Left ventricle myocardium inferior (tissue), 1 donor: Measurements from ENCODE around the gene MGAT5B. TPM values are rescaled to one million over a fixed set of nuclear protein-coding genes. Genes with fewer than 3 reads are reported as not detected.
"Not testable (repeated sequence)": the region's sequence is repeated elsewhere in the genome, so short reads cannot be mapped to it uniquely, and the experiment has no call there.

Experiments
- DNase-seq: peaks from one replicate; pipeline ENCODE4 v3.0.0-alpha.2; 2020
- H3K27ac ChIP-seq: fragments of 200-600 bp; replicated peaks from 2 replicates; pipeline ENCODE4 v1.8.0; 2021
- H3K27me3 ChIP-seq: fragments of 200-600 bp; 2 replicates; pipeline ENCODE4 v1.8.0; 2021; ENCODE audit warnings: low read depth
- H3K36me3 ChIP-seq: fragments of 200-600 bp; 2 replicates; pipeline ENCODE4 v1.8.0; 2021
- H3K4me1 ChIP-seq: fragments of 200-600 bp; 2 replicates; pipeline ENCODE4 v1.8.0; 2021
- H3K4me3 ChIP-seq: fragments of 200-600 bp; 2 replicates; pipeline ENCODE4 v1.8.0; 2021; ENCODE audit warnings: mild to moderate bottlenecking, moderate library complexity
- H3K9me3 ChIP-seq: fragments of 200-600 bp; replicated peaks from 2 replicates; pipeline ENCODE4 v1.8.0; 2021
- intact Hi-C: fragments of 100-400 bp; cut with micrococcal nuclease; formaldehyde crosslinking; loops from one replicate; pipeline ENCODE4 v1.11.0; 2022
- total RNA-seq: library from RNA; stranded (reverse); fragmentation: NEBNext Ultra II Directional; extraction: Animal tissue kit (Norgen Biotek cat#: 25700); gene quantifications from one replicate; pipeline ENCODE4 v1.2.1, GENCODE V29; 2021
- TF ChIP-seq, protein P1 (sequence below): fragments of 200-600 bp; IDR thresholded peaks from 2 replicates; pipeline ENCODE4 v1.8.0; 2021; ENCODE audit warnings: antibody characterized with exemption, mild to moderate bottlenecking, borderline replicate concordance
- donor health status: DM: no; HTN: yes; CAD: no; lungs with severe emphysema.

The MGAT5B gene
- total RNA-seq, 1 donor from 2014 or later: 0.08 TPM

DNA sequence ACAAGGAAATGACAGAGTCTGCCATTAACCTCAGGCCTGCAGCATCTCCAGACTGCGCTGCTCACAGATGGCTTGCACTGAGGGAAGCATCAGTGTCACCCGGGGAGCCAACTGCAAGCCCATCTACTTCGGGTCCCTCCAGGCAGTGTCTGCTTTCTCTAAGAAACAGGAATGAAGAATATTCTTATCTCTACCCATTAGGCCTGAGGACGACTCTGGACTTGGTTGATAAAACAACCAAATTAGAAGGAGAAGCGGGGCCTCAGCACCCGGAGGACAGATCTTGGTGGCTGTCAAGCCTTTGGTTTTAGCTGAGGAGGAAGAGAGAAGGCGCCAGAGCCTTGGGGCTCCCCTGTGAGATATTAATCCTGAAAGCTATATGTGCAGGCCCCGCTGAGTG lies 19.5 kb upstream of the MGAT5B start:
- Histone ChIP-seq H3K27ac (no peak overlapping the region), H3K4me1 (no peaks in the 10 kb centered on the region), H3K36me3 (no peaks in the 10 kb centered on the region), H3K9me3 (no peaks in the 10 kb centered on the region), H3K27me3 (peaks cover 88% of the 10 kb centered on the region), H3K4me3 (no peak overlapping the region)
- TF ChIP-seq, protein P1, sequence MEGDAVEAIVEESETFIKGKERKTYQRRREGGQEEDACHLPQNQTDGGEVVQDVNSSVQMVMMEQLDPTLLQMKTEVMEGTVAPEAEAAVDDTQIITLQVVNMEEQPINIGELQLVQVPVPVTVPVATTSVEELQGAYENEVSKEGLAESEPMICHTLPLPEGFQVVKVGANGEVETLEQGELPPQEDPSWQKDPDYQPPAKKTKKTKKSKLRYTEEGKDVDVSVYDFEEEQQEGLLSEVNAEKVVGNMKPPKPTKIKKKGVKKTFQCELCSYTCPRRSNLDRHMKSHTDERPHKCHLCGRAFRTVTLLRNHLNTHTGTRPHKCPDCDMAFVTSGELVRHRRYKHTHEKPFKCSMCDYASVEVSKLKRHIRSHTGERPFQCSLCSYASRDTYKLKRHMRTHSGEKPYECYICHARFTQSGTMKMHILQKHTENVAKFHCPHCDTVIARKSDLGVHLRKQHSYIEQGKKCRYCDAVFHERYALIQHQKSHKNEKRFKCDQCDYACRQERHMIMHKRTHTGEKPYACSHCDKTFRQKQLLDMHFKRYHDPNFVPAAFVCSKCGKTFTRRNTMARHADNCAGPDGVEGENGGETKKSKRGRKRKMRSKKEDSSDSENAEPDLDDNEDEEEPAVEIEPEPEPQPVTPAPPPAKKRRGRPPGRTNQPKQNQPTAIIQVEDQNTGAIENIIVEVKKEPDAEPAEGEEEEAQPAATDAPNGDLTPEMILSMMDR: no peak
- intact Hi-C loops: no loop called here
- DNase-seq: no peak

GRCh38 chr17:76849160-76849559 lies 19.0 kb upstream of the MGAT5B start:
- intact Hi-C loops, H3K36me3 ChIP-seq, DNase-seq, H3K4me3 ChIP-seq, H3K27ac ChIP-seq, H3K9me3 ChIP-seq, H3K4me1 ChIP-seq: not testable (repeated sequence)
- peaks cover 88% of the 10 kb centered on the region for H3K27me3 ChIP-seq

- intact Hi-C loops: no loop called here
- peaks cover 87% of the 10 kb centered on the region for H3K27me3 ChIP-seq
- no peaks in the 10 kb centered on the region for H3K4me1 ChIP-seq
- H3K4me3 ChIP-seq: no peak overlapping the region
- no peak for DNase-seq
- H3K27ac ChIP-seq: no peak overlapping the region
- TF ChIP-seq, protein P1: no peak
- no peaks in the 10 kb centered on the region for H3K9me3 ChIP-seq
- no peaks in the 10 kb centered on the region for H3K36me3 ChIP-seq
These were observed 15.4 kb upstream of the MGAT5B start for GRCh38 chr17:76852843-76853242.

DNA sequence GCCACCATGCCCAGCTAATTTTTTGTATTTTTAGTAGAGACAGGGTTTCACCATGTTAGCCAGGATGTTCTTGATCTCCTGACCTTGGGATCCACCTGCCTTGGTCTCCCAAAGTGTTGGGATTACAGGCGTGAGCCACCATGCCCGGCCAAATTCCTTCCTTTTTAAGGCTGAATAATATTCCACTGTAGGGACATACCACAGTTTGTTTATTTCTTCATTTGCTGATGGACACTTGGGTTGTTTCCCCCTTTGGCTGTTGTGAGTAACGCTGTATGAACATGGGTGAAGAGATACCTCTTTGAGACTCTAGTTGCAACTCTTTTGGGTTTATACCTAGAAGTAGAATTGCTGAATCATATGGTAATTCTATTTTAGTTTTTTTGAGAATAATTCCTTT lies 13.1 kb upstream of the MGAT5B start:
- Histone ChIP-seq H3K36me3 (no peaks in the 10 kb centered on the region), H3K9me3 (no peaks in the 10 kb centered on the region), H3K27me3 (peaks cover 71% of the 10 kb centered on the region), H3K4me1 (no peaks in the 10 kb centered on the region), H3K27ac (no peak overlapping the region), H3K4me3 (no peak overlapping the region)
- intact Hi-C loops: no loop called here
- DNase-seq: no peak
- TF ChIP-seq, protein P1: no peak

DNA sequence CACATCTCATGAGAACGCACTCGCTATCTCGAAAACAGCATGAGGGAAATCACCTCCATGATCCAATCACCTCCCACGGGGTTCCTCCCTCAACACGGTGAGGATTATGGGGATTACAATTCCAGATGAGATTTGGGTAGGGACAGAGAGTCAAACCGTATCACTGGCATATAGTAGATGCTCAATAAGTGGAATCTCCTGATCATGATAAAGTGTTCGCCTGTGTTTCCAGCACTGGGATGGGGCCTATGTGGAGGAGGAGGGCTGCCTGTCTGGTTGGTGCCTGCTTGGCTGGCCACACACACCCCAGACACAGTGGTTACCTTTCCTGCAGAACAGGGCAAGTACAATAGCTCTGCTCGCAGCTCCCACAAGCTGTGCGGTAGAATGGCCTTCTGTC lies 6.1 kb upstream of the MGAT5B start:
- Histone ChIP-seq H3K4me3 (no peak overlapping the region), H3K4me1 (no peaks in the 10 kb centered on the region), H3K27me3 (peaks cover 26% of the 10 kb centered on the region), H3K27ac (no peak overlapping the region), H3K9me3 (no peaks in the 10 kb centered on the region), H3K36me3 (no peaks in the 10 kb centered on the region)
- intact Hi-C loops: no loop called here
- DNase-seq: no peak
- TF ChIP-seq, protein P1: no peak

DNA sequence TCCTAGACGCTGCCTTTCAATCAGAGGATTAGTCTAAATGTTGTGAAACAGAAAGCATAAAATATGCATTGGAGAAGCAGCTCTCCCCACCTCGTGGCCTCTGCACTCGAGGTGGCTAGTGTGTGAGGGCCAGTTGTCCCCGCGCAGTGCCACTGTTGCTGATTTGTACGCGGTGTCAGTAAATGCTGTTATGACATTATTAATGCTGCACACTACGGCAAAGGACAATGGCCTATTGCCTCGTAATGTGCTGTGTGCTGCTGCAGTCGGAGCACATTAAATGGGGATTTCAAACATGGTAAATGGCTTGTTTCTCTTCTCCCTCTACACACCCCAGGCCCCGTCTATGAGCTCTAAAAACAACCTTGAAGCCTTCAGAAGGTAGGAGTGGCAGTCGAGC lies 5.7 kb upstream of the MGAT5B start:
- TF ChIP-seq, protein P1: no peak
- peaks cover 26% of the 10 kb centered on the region for H3K27me3 ChIP-seq
- H3K4me3 ChIP-seq: no peak overlapping the region
- no peaks in the 10 kb centered on the region for H3K9me3 ChIP-seq
- DNase-seq: no peak
- intact Hi-C loops: no loop called here
- peaks cover under 1% of the 10 kb centered on the region for H3K4me1 ChIP-seq
- no peaks in the 10 kb centered on the region for H3K36me3 ChIP-seq
- H3K27ac ChIP-seq: no peak overlapping the region
